HG02885 (cell line): ENCODE measurements around the gene OR52K2.
"Not testable (repeated sequence)": the region's sequence is repeated elsewhere in the genome, so short reads cannot be mapped to it uniquely, and the experiment has no call there.

Source experiments
- ATAC-seq: cut with Tn5 transposase; IDR thresholded peaks from one replicate; pipeline ENCODE4 v1.9.1; 2021; ENCODE audit warnings: mild to moderate bottlenecking; ENCODE audit not compliant: unreplicated experiment, poor library complexity

The OR52K2 gene

GRCh38 chr11:4448995-4449394 lies at the start of gene OR52K2:
OR52K2 (plus strand) TSS chr11:4449295; CDS start chr11:4449340, 45 bp downstream.
- ATAC-seq, result no peak

- not testable (repeated sequence) for ATAC-seq
These were observed 42.9 kb upstream of the OR52K2 start for GRCh38 chr11:4406206-4406605.

- no peak for ATAC-seq
These were observed 32.8 kb upstream of the OR52K2 start for GRCh38 chr11:4416306-4416705.

GRCh38 chr11:4416816-4417215 lies 32.3 kb upstream of the OR52K2 start:
- no peak for ATAC-seq

- no peak for ATAC-seq
These were observed 30.7 kb upstream of the OR52K2 start for GRCh38 chr11:4418403-4418802.

GRCh38 chr11:4430051-4430450 lies 19.0 kb upstream of the OR52K2 start:
- ATAC-seq, result no peak

- no peak for ATAC-seq
These were observed 15.2 kb upstream of the OR52K2 start for GRCh38 chr11:4433856-4434255.

GRCh38 chr11:4436411-4436810 lies 12.7 kb upstream of the OR52K2 start:
- no peak for ATAC-seq

- no peak for ATAC-seq
These were observed 7.6 kb upstream of the OR52K2 start for GRCh38 chr11:4441515-4441914.

GRCh38 chr11:4443232-4443891 lies 5.7 kb upstream of the OR52K2 start:
- ATAC-seq, result no peak

- ATAC-seq, result no peak
These were observed 4.0 kb downstream of the OR52K2 start for GRCh38 chr11:4453118-4453517.

GRCh38 chr11:4454021-4454420 lies 4.9 kb downstream of the OR52K2 start:
- ATAC-seq, result no peak

GRCh38 chr11:4455419-4455818 lies 6.3 kb downstream of the OR52K2 start:
- no peak for ATAC-seq

GRCh38 chr11:4459500-4459899 lies 10.4 kb downstream of the OR52K2 start:
- ATAC-seq, result no peak

- ATAC-seq, result no peak
These were observed 11.1 kb downstream of the OR52K2 start for GRCh38 chr11:4460151-4460550.

GRCh38 chr11:4464216-4465159 lies 15.4 kb downstream of the OR52K2 start:
- no peak for ATAC-seq

GRCh38 chr11:4465407-4465806 lies 16.3 kb downstream of the OR52K2 start:
- no peak for ATAC-seq

- ATAC-seq, result no peak
These were observed 17.2 kb downstream of the OR52K2 start for GRCh38 chr11:4466131-4466870.

GRCh38 chr11:4466871-4467442 lies 17.9 kb downstream of the OR52K2 start:
- no peak for ATAC-seq

GRCh38 chr11:4467811-4468606 lies 18.9 kb downstream of the OR52K2 start:
- no peak for ATAC-seq
